HG02588 (cell line): ENCODE measurements around the gene TSPAN1.

Source experiments
- ATAC-seq: cut with Tn5 transposase; IDR thresholded peaks from one replicate; pipeline ENCODE4 v1.9.1; 2021; ENCODE audit warnings: mild to moderate bottlenecking, moderate library complexity; ENCODE audit not compliant: unreplicated experiment

TSPAN1 gene

DNA sequence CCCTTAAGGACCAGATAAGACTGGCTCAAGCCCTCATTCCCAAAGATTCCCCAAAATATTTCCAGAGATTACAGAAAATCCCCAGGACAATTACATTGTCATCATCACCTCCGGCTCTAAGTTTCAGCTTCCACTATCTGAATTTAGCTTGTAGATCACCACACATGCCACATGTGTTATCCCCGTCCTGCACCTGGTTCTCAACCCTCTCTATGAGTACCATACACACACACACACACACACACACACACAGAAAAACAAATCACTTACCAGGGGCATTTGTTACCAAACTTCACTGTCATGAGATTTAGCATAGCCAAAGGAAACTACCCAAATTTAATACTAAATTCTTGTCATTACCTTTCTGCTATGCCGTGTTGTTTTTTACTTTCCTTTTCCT, 15.4 kb upstream of the TSPAN1 start:
- ATAC-seq = no peak

DNA sequence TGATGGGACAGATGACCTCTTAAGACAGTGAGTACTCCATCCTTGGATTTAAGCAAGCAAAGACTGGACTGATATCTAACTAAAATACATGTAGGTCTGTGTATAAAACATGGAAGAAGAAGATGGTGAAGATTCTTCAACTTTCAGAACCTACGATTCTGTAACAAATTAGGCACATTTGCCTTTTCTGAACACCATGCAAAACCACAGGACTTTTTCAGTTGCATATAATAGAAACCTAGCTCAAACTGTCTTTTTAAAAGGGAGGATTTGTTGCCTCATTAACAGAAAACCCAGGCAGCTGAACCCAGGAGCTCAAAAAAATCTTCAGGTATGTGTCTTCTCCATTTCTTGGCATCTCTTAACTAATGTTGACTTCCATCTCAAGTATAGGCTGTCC, 14.7 kb upstream of the TSPAN1 start:
- ATAC-seq = no peak

DNA sequence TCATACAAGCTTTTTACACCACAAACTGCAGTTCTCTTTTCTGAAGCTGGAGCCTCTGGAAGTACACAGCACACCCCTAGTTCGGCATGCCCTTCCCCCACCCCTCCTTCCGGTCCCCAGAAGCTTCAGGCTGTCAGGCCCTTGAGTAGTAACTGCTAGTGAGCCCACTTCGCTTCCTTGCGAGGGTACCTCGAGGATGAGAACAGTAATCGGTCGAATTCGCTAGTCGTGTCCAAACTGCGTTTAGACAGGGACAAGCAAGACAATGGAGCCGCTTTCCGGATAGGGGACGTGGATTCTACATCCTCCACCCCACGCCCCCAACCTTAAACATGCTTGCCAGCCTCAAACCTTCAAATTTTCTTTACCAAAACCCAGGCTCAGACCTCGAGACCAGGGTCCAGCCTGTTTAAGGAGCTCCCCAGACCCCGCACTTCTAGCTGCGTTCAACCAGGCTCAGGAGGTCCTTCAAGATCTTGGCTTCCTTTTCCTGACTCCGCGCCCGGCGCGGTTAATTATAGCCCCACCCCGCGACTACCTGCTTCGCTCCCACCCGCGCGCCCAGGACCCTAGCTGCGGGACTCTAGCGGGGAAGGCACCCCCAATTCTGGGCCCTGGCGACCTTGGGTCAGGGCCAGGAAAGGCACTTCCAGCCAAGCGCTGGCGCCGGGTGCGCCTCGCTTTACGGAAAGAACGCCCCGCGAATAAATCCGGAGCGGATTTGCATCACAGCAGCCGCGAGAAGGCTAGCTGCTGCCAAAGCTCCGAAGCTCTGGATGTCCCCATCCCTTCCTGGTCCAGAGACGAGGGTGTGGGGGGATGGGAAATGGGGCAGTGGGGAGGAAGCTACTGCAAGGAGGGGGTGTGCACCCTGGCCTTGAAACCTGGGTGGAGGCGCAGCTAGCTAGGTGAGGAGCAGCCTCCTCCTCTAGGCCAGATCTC, 8.1 kb upstream of the TSPAN1 start:
- ATAC-seq = no peak

DNA sequence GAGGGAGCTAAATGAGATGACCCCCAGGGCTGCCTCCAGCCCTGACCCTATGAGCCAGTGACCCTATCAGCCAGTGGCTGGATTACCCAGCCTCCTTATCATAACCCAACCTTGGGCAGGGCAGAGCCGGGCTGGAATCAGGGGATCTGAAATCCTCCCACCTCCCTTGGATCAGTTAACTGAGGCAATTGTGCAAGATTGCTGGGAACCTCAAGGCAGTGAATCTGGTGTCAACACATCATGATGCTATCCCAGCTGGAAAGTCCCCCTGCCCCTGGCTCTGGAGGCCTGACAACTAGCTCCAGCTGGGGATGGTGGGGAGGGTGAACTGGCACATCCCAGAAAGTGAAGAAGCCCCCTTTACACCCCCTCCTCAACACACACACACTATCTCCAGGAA, 6.4 kb upstream of the TSPAN1 start:
- no peak for ATAC-seq

DNA sequence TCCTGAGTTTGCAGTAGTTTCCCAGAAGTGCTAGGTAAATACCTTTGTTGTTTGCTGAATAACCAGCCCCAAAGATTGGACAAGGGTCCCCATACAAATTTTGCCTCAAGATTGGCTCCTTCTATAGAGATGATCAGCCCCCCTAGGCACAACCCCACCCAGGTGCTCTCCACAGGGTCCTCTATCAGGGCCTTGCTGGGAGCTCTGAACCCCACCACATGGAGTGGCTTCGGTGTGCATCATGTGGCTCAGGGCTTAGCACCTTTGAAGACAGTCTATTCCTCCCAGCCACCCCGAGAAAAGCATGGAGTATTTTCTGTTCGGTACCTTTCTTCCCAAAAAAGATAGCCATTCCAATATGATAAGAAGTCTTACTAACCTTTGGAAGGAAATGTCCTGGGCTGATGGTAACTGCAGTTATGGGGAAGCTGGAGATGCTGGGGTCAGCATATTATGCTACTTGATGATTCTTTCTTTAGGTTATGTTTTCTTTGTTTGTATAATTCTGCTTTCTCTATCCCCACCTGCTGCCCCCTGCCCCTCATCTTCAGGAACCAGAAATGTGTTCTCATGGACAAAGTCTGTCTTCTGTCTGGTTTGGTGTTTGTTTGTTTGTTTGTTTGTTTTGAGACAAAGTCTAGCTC, 5.0 kb upstream of the TSPAN1 start:
- no peak for ATAC-seq

DNA sequence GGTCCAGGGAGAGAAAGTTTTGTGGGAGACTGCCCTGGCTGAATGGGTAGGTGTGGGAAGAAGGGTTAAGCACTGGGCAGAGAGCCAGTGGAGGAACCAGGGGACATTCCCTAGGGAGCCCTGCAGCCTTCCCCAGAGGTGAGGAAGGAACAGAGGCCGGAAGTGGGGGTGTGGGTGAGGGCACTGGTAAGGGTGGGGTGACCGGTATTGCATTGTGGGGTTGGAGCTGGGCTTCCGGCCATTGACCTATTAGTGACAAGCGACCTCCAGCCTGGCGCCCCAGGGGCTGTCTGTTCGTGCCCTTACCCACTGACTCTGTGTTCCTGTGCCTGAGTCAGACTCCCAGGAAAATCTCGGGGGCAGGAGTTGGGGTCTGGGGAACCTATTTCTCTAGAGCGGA, 3.5 kb upstream of the TSPAN1 start:
- no peak for ATAC-seq

DNA sequence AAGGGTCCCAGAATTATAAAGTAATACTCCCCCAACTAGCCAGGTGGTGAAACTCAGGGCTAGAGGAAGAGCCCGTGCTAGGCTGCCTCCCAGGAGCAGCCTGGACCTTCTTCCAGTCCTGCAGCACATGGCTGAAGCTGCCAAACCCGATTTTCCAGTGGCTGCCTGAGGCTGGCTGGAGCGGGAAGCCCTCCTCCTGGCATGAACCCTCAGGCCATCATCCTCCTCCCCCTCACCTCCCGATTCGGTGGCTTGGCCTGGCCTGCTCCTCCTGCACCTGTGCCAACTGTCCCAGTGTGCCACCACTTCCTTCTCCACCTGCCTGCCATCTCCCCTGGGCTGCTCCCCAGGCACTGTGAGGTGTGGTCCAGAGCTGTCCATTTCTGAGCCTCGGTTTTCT, 3.0 kb upstream of the TSPAN1 start:
- ATAC-seq = no peak

DNA sequence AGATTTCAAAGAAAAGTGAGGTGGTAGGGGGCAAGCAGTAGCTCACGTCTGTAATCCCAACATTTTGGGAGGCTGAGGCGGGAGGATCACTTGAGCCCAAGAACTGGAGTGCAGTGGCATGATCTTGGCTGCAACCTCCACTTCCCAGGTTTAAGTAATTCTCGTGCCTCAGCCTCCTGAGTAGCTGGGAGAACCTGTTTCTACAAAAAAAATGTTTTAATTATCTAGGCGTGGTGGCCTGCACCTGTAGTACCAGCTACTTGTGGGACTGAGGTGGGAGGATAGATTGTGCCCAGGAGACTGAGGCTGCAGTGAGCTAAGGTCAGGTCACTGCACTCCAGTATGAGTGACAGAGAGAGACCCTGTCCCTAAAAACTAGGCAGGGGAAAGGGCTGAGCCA, 2.6 kb upstream of the TSPAN1 start:
- ATAC-seq = no peak

DNA sequence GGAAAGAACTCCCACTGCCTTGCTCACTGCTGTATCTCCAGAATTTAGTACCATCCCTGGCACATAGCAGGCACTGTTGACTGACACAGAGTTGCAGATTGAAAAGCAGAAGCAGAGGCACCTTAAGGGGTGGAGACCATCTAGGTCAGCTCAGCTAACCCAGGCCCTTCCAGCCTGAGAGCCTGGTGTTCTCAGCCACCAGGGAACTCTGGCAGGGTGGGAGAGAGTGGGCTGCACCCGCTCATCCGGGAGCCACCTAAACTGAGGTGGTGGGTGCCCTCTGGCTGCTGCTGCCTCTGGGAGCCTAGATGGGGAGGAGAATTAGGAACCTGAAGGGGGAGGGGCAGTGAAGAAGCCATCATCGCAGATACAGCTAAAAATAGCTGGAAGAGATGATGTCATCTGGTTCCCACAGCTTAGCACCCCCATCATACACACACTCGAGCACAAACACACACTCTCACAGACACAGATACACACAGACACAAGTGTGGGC, 1.5 kb upstream of the TSPAN1 start:
- ATAC-seq = no peak

DNA sequence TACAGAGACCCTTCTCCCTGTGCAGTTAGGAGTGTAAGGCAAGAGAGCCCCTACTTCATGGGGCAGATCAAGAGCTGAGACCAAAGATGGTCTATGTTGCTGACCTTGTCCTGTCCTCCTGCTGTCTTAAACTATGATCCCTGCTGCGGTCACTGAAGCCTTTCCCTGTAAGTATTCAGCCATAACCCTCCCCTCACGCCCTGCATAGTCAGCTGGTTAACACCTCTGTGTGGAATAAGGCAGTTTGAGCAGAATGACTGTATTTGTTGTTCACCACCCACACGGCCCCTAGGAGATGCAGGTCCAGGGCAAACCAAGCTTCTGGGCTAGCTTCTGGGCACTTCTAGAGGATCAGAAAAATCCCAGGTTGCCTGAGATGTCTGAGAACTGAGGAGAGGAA, 356 bp downstream of the TSPAN1 start:
- ATAC-seq = no peak

DNA sequence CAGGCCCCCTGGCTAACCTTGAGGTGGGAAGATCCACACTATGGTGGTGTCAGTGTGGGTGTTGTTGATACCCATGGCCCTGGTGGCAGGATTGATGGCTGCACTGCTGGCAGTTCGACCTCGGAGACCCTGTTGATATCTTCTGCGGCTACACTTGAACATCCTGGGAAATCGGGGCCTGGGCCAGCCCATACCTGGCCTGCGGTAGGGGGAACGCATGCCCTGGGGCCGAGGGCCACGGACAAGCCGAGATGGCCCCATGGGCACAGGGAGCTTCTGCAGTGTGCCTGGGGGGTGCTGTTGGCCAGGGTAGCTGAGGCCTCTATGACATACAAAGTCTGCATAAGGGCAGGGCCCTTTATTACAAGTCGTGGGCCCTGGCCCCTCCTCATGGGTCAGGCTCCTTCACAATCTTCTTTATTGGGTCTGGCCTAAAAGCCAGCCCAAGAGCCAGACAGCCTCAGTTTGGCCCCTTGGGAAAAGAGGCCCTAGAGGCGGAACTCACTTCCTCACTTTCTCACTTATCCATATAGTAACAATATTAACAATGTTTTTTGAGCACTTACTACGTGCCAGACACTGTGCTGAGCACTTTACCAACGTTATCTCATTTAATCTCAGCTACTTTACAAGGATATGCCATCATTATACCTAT, 1.5 kb downstream of the TSPAN1 start, which contains the start of gene P3R3URF:
TSS of gene P3R3URF (minus strand) at position 278 of the 655 bp plus-strand sequence. CDS start at position 261, 17 bp downstream.
- no peak for ATAC-seq

DNA sequence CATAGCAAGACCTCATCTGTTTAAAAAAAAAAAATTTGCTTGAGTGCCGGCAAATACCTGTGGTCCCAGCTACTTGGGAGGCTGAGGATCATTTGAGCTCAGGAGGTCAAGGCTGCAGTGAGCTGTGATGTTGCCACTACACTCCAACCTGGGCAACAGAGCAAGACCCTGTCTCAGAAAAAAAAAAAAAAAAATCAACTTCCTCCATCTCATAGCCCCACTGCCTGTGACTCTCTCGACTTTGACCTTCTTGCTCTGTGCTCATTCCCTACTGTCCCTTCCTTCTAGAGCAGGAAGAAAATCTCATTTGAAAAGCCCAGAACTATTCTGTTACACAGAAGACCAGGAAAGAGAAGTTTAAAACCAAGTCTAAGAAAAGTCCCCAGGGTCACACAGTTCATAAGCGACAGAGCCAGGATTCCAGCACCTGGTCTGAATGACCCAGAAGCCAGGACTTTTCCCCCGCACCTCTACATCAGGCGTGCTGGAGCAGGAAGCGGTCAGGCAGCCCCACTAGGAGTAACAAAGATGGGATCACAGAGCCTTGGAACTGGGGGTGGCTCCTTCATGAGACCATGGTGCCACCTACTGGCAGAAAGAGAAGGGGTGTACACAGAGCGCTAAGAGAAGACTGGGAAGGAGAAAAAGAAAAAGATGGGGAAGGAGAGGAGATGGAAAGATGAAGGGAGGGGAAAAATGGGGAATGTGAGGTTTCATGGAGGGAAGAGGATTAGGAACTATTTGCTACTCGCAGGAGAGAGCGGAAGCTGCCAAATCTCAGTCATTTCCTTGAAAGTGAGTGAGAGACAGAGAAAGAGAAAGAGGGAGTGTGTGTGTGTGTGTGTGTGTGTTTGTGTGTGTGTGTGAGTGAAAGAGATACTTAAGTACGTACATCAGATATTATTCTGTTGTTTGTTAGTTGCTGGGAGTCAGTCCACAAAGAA, 4.5 kb downstream of the TSPAN1 start:
- ATAC-seq = no peak

DNA sequence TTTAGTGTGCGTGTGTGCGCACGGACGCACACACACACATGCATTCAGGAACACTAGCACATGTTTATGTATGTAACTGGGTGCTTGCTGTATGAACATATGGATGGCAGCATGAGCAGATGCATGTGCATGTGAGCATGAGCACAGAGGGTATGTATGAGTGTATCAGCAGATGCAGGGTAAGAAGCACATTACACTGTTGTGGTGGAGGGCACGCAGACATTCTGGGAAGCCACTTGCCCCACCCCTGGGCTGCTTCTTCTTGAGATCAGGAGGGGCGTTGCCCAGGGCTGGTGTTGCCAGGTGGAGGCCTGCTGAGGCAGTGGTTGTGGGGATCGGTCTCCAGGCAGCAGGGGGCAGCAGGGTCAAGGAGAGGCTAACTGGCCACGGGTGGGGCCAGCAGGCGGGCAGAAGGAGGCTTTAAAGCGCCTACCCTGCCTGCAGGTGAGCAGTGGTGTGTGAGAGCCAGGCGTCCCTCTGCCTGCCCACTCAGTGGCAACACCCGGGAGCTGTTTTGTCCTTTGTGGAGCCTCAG, 5.3 kb downstream of the TSPAN1 start:
- ATAC-seq = no peak

DNA sequence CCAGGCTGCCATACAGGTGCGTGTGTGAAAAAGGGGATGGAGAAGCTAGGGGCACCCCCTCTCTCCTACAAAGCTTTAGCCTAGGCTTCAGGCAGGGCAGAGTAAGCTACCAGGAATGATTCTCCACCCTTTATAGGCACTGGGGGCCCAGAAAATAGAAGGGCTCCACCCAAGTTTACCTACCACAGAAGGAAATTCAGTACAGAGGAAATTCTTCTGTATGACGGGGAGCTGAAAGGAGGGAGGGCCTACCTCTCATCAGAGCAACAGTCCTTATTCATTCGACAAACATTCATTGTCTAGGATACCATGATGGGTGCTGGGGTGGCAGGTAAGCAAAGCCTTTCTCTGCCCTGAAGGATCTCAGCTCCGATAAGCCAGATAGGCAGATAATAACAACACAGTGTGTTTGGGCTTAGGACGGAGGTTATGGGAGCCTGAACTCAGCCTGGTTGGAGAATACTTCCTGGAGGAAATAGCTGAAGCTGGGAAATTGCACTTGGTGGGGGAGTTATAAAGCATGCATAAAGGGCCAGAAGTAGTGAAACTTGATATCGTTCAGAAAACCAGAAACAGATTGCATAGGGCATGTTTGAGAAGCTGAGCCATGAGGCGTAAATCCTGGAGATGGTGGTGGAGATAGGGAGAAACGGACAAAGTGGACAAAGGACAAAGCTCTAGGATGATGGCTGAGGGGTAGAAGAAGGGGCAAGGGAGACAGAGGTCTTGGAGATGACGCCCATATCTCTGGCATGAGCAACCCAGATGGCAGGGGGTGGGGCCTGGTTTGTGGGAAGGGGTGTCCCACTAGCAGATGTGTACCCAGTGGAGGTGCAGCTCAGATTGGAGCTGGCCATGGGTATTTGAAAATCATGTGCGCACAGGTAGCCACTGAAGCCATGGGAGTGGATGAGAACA, 6.7 kb downstream of the TSPAN1 start:
- no peak for ATAC-seq

DNA sequence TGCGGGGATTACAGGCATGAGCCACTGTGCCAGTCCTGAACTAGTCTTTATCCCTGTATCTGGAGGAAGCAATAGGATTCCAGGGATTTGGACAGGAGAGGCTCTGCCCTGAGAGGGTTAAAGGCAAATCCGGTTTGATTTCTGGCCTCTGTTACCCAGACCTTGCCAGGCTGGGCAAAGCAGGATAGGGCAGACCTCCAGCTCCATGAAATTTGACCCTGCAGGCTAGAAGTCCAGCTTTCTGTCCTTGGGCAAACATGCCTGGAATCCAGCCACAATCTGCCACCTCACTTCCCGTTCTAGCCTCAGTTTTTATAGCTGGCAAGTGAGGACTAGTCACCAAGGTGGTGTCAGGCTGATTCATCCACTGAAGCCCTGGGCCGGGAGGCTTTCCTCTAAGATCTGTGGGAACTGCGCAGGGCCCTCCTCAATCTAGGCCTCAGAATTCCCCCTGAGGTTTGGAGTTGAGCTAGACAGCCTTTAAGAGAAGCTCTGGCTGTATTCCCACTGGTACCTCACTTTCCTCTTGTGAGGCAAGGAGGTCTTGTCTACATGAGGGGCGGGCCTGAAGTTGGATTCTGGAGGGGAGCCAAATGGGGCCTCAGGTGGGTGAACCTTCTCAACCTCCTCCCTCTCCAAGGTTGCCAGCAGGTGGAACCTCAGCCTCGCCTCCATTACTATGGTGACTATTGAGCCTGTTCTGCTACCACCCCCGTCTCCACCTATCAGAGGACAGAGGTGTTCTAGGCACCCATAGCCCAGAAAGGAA, 8.4 kb downstream of the TSPAN1 start:
- ATAC-seq = no peak

DNA sequence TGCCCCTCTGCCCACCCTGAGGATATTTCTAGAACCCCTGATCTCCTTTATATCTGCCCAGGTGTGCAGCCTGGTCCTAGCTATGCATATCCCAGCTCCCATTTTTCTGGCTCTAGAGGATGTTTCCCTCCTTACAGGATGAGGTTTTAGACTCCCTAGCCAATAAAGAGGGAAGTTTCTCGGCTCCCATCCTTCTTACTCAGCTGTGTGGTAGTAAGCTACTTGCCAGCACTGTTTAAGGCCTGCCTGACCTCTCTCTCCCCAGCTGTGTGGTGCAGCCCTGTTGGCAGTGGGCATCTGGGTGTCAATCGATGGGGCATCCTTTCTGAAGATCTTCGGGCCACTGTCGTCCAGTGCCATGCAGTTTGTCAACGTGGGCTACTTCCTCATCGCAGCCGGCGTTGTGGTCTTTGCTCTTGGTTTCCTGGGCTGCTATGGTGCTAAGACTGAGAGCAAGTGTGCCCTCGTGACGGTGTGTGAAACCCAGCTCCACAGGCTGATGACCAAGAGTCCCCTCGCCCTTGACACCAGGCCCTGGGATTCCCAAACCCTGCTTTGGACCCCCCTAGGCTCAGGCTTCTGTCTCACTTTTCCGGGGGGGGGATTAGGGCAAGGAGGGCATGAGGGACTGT, 9.2 kb downstream of the TSPAN1 start:
- ATAC-seq = no peak

DNA sequence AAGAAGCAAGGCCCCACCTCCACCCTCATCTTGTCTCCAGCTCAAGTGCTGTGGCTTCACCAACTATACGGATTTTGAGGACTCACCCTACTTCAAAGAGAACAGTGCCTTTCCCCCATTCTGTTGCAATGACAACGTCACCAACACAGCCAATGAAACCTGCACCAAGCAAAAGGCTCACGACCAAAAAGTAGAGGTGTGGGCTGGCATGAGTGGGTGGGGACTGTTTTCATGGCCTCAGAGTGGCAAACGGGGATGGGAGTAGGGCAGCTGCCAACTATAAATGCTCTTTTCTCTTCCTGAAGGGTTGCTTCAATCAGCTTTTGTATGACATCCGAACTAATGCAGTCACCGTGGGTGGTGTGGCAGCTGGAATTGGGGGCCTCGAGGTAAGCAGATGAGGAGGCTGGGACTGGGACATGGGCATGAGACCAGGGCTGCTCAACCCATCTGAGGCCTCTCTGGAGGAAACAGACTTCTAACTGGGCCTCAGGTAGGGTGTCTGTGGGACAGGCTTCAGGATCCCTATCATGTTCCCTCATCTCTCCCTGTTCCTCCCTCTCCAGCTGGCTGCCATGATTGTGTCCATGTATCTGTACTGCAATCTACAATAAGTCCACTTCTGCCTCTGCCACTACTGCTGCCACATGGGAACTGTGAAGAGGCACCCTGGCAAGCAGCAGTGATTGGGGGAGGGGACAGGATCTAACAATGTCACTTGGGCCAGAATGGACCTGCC, 10.2 kb downstream of the TSPAN1 start:
- ATAC-seq = no peak
